HepG2 (cell line): Measurements from ENCODE around the gene NFIC. TPM values are rescaled to one million over a fixed set of nuclear protein-coding genes. Genes with fewer than 3 reads are reported as not detected.

Experiments used
- MEIS2 ChIP-seq: sonication (generic); formaldehyde crosslinking; IDR thresholded peaks from 2 replicates; pipeline ENCODE4 v1.9.0; 2021; ENCODE audit warnings: mild to moderate bottlenecking, missing genetic modification reagents
- MYC ChIP-seq: sonication (generic); formaldehyde crosslinking; IDR thresholded peaks from 2 replicates; pipeline ENCODE4 v1.9.0; 2021; ENCODE audit warnings: missing genetic modification reagents, borderline replicate concordance
- NR2F6 ChIP-seq, 2 experiments: IDR thresholded peaks; 2 replicates each; pipeline ENCODE4 v1.6.1; 2016; ENCODE audit warnings: antibody characterized with exemption in 1 of 2, mild to moderate bottlenecking in 1 of 2
- RAD21 ChIP-seq: fragments of 450-650 bp; formaldehyde crosslinking; IDR thresholded peaks from 2 replicates; pipeline ENCODE4 v1.5.0; 2020; ENCODE audit warnings: mild to moderate bottlenecking
- SAFB2 ChIP-seq: sonication (generic); formaldehyde crosslinking; IDR thresholded peaks from 2 replicates; pipeline ENCODE4 v1.5.1; 2020; ENCODE audit warnings: missing genetic modification reagents, low read depth, mild to moderate bottlenecking, borderline replicate concordance
- SNAI1 ChIP-seq: sonication (generic); formaldehyde crosslinking; IDR thresholded peaks from 2 replicates; pipeline ENCODE4 v1.5.0; 2020; ENCODE audit warnings: mild to moderate bottlenecking, missing genetic modification reagents, borderline replicate concordance
- YY1 ChIP-seq: IDR thresholded peaks from 2 replicates; pipeline ENCODE4 v1.6.1; 2011; ENCODE audit warnings: low read length, low read depth, moderate library complexity, mild to moderate bottlenecking; ENCODE audit not compliant: insufficient read depth, insufficient replicate concordance
- ZBTB42 ChIP-seq: sonication (generic); formaldehyde crosslinking; IDR thresholded peaks from 2 replicates; pipeline ENCODE4 v1.5.0; 2020; ENCODE audit warnings: mild to moderate bottlenecking, missing genetic modification reagents
- ZNF207 ChIP-seq: fragments of 450-650 bp; IDR thresholded peaks from 2 replicates; pipeline ENCODE4 v1.6.1; 2016; ENCODE audit warnings: antibody characterized with exemption, borderline replicate concordance
- ZNF567 ChIP-seq: sonication (generic); formaldehyde crosslinking; IDR thresholded peaks from 2 replicates; pipeline ENCODE4 v1.8.1; 2023; ENCODE audit warnings: mild to moderate bottlenecking, missing genetic modification reagents, borderline replicate concordance
- ZNF709 ChIP-seq: sonication (generic); formaldehyde crosslinking; IDR thresholded peaks from 2 replicates; pipeline ENCODE4 v1.5.0; 2020; ENCODE audit warnings: mild to moderate bottlenecking, missing genetic modification reagents
- ZNF746 ChIP-seq: sonication (generic); formaldehyde crosslinking; IDR thresholded peaks from 2 replicates; pipeline ENCODE4 v1.8.0; 2022; ENCODE audit warnings: mild to moderate bottlenecking, missing genetic modification reagents
- polyA plus RNA-seq, 8 experiments: library from polyadenylated mRNA; depleted of rRNA in 3 of 8; stranded (reverse) in 7 of 8; unstranded in 1 of 8; fragments of >200 nt; fragmentation: Illumina TruSeq in 4 of 8; extraction: Trizol in 4 of 8; gene quantifications; 2 replicates each; pipeline versions ENCODE4 v1.2.1 to v1.2.3, GENCODE V29; 2011 to 2016; ENCODE audit warnings: low read depth in 4 of 8, missing spikeins in 1 of 8, mixed read lengths in 1 of 8; ENCODE audit not compliant: insufficient read depth in 1 of 8
- total RNA-seq, 5 experiments: library from RNA; depleted of rRNA; stranded (reverse); fragments of >200 nt; fragmentation: Illumina TruSeq; extraction: Trizol; gene quantifications; 2 replicates each; pipeline ENCODE4 v1.2.3, GENCODE V29; 2016; ENCODE audit warnings: low read depth in 1 of 5
- TF ChIP-seq, protein P1 (sequence below): sonication (generic); formaldehyde crosslinking; IDR thresholded peaks from one replicate; pipeline ENCODE4 v1.5.1; 2020; ENCODE audit warnings: mild to moderate bottlenecking, missing genetic modification reagents; ENCODE audit errors: not compliant biosample characterization
- TF ChIP-seq, protein P2 (sequence below): sonication (generic); formaldehyde crosslinking; IDR thresholded peaks from 2 replicates; pipeline ENCODE4 v1.4.0; 2020; ENCODE audit warnings: missing genetic modification reagents

Gene NFIC
- total and polyA plus RNA-seq, 2 of the 13 experiments (the other 11 are each of a cell fraction or from before 2014, with no cell fraction given), result 1.3 to 2.5 TPM

DNA sequence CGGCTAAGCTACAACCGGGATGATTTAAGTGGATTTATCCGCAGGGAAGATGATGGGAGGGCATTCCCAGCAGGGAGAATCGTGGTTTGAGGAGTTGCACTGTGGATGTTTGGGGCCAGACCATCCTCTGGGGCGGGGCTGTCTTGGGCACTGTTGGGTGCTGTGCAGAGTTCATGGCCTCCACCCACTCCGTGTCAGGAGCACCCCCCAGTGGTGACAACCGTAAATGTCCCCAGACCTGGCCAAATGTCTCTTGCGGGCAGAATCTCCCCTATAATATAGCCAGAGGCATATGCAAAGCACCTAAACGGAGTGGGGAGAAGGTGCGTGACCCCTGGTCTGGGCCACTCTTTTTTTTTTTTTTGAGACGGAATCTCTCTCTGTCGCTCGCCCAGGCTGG lies 73.7 kb downstream of the NFIC start (continued):
- TF ChIP-seq, protein P1, sequence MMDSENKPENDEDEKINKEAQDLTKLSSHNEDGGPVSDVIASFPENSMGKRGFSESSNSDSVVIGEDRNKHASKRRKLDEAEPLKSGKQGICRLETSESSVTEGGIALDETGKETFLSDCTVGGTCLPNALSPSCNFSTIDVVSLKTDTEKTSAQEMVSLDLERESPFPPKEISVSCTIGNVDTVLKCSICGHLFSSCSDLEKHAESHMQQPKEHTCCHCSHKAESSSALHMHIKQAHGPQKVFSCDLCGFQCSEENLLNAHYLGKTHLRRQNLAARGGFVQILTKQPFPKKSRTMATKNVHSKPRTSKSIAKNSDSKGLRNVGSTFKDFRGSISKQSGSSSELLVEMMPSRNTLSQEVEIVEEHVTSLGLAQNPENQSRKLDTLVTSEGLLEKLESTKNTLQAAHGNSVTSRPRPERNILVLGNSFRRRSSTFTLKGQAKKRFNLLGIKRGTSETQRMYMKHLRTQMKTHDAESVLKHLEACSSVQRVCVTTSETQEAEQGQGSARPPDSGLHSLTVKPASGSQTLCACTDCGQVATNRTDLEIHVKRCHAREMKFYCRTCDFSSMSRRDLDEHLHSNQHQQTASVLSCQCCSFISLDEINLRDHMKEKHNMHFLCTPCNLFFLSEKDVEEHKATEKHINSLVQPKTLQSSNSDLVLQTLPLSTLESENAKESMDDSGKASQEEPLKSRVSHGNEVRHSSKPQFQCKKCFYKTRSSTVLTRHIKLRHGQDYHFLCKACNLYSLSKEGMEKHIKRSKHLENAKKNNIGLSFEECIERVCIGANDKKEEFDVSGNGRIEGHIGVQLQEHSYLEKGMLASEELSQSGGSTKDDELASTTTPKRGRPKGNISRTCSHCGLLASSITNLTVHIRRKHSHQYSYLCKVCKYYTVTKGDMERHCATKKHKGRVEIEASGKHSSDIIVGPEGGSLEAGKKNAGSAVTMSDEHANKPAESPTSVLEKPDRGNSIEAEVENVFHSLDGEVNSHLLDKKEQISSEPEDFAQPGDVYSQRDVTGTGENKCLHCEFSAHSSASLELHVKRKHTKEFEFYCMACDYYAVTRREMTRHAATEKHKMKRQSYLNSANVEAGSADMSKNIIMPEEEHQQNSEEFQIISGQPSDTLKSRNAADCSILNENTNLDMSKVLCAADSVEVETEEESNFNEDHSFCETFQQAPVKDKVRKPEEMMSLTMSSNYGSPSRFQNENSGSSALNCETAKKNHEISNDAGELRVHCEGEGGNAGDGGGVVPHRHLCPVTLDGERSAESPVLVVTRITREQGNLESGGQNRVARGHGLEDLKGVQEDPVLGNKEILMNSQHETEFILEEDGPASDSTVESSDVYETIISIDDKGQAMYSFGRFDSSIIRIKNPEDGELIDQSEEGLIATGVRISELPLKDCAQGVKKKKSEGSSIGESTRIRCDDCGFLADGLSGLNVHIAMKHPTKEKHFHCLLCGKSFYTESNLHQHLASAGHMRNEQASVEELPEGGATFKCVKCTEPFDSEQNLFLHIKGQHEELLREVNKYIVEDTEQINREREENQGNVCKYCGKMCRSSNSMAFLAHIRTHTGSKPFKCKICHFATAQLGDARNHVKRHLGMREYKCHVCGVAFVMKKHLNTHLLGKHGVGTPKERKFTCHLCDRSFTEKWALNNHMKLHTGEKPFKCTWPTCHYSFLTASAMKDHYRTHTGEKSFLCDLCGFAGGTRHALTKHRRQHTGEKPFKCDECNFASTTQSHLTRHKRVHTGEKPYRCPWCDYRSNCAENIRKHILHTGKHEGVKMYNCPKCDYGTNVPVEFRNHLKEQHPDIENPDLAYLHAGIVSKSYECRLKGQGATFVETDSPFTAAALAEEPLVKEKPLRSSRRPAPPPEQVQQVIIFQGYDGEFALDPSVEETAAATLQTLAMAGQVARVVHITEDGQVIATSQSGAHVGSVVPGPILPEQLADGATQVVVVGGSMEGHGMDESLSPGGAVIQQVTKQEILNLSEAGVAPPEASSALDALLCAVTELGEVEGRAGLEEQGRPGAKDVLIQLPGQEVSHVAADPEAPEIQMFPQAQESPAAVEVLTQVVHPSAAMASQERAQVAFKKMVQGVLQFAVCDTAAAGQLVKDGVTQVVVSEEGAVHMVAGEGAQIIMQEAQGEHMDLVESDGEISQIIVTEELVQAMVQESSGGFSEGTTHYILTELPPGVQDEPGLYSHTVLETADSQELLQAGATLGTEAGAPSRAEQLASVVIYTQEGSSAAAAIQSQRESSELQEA, result no peak
- TF ChIP-seq SAFB2 (no peak), ZNF746 (CRISPR knock-in tag) (no peak), SNAI1 (no peak), MYC (CRISPR knock-in tag) (no peak), ZBTB42 (no peak), RAD21 (CRISPR knock-in tag) (peak; percentile 78), ZNF709 (CRISPR knock-in tag) (no peak), ZNF567 (no peak), NR2F6 (IDR thresholded peaks at IDR 0.05) (no peak), NR2F6 (CRISPR knock-in tag; IDR thresholded peaks at IDR 0.05) (no peak), MEIS2 (CRISPR knock-in tag) (no peak), ZNF207 (no peak), YY1 (peak; percentile 14)
- TF ChIP-seq, protein P2, sequence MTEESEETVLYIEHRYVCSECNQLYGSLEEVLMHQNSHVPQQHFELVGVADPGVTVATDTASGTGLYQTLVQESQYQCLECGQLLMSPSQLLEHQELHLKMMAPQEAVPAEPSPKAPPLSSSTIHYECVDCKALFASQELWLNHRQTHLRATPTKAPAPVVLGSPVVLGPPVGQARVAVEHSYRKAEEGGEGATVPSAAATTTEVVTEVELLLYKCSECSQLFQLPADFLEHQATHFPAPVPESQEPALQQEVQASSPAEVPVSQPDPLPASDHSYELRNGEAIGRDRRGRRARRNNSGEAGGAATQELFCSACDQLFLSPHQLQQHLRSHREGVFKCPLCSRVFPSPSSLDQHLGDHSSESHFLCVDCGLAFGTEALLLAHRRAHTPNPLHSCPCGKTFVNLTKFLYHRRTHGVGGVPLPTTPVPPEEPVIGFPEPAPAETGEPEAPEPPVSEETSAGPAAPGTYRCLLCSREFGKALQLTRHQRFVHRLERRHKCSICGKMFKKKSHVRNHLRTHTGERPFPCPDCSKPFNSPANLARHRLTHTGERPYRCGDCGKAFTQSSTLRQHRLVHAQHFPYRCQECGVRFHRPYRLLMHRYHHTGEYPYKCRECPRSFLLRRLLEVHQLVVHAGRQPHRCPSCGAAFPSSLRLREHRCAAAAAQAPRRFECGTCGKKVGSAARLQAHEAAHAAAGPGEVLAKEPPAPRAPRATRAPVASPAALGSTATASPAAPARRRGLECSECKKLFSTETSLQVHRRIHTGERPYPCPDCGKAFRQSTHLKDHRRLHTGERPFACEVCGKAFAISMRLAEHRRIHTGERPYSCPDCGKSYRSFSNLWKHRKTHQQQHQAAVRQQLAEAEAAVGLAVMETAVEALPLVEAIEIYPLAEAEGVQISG (CRISPR knock-in tag), result no peak
